GM18907 (cell line): Measurements from ENCODE around the gene HMGCL.
"Not testable (repeated sequence)": the region's sequence is repeated elsewhere in the genome, so short reads cannot be mapped to it uniquely, and the experiment has no call there.

Experiments
- ATAC-seq: cut with Tn5 transposase; IDR thresholded peaks from one replicate; pipeline ENCODE4 v1.9.1; 2021; ENCODE audit warnings: mild to moderate bottlenecking, moderate library complexity; ENCODE audit not compliant: unreplicated experiment

HMGCL gene

GRCh38 chr1:23799570-23800399 lies 25.4 kb downstream of the HMGCL start:
- ATAC-seq = peak; percentile 3

- no peak for ATAC-seq
Measured at GRCh38 chr1:23799255-23799569, 26.0 kb downstream of the HMGCL start.

GRCh38 chr1:23798662-23799142 lies 26.5 kb downstream of the HMGCL start:
- ATAC-seq = no peak

- no peak for ATAC-seq
Measured at GRCh38 chr1:23797478-23798448, 27.5 kb downstream of the HMGCL start.

DNA sequence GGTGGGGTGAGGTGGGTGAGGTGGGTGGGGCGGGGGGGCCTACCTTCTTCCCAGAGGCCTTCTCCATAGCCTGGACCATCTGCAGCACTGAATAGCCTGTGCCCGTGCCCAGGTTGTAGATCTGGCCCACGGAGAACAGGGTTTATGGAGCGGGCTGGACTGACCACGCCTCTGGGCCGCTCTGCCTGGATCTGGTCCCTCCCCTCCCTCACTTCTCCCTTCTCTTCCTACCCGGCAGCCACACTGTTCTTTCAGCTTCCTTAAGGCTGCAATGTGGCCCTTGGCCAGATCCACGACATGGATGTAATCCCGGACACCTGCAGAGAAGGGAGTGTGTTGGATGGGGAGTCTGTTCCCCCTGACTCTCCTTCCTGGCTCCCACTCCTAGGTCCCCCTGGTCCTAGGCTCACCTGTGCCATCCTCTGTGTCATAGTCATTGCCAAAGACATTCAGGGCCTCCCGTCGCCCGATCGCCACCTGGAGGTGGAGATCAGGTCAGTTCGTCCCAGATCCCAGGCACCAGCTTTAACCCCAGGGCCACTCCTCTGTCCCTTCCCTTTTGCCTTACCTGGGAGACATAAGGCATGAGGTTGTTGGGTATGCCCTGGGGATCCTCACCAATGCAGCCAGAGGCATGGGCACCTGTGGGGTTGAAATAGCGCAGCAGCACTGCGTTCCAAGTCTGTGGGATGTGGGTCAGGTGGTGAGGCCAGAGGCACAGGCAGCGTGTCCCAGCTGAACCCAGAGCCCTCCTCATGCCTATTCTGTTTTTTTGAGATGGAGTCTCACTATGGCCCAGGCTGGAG lies 28.6 kb downstream of the HMGCL start:
- no peak for ATAC-seq

GRCh38 chr1:23795676-23796465 lies 29.4 kb downstream of the HMGCL start:
- ATAC-seq = no peak

DNA sequence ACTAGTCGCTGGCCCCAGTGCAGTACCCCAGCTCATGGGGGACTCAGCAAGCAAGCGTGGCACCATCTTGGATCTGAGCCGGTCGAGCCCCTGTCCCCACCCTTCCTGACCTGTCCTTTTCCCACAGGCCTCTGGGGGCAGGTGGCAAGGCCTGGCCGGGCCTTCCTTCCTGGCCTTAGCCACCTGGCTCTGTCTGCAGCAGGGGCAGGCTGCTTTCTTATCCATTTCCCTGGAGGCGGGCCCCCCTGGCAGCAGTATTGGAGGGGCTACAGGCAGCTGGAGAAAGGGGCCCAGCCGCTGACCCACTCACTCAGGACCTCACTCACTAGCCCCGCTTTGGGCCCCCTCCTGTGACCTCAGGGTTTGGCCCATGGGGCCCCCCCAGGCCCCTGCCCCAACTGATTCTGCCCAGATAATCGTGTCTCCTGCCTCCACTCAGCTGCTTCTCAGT lies 30.5 kb downstream of the HMGCL start:
- ATAC-seq = not testable (repeated sequence)

GRCh38 chr1:23793861-23794731 lies 31.1 kb downstream of the HMGCL start:
- ATAC-seq = no peak

- ATAC-seq = no peak
Measured at GRCh38 chr1:23793018-23793781, 32.0 kb downstream of the HMGCL start.

- ATAC-seq = no peak
Measured at GRCh38 chr1:23792151-23792945, 32.9 kb downstream of the HMGCL start.

DNA sequence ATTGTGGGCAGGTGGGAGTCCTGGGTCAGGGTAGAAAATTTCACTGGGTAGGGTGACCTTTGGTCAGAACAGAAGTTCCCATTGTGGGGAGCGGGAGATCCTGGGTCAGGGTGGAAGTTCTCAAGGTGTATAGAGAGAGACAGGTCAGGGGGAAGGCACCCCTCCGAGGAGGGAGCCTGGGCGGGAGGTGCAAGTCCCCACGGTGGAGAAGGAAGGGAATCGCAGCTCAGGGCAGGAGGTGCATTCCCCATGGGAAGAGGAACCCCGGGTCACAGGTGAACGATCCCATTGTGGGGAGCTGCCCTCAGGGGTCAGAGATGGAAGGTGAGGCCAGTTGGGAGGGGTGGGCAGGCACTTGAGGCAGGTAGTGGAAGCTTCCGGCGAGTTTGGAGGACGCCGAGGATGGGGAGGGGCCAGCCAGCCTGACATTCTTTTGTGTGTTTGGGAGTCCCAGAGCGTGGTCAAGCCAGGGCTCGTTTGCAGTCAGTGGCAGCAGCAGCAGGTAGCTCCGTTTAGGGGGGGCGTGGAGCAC lies 33.6 kb downstream of the HMGCL start:
- peak; percentile 4 for ATAC-seq

GRCh38 chr1:23790696-23791515 lies 34.3 kb downstream of the HMGCL start, which contains the start of gene LYPLA2:
Gene LYPLA2, plus strand, starts transcription at chr1:23791145. Its CDS starts 1,538 bp downstream, at chr1:23792683.
- ATAC-seq = peak; percentile 66

DNA sequence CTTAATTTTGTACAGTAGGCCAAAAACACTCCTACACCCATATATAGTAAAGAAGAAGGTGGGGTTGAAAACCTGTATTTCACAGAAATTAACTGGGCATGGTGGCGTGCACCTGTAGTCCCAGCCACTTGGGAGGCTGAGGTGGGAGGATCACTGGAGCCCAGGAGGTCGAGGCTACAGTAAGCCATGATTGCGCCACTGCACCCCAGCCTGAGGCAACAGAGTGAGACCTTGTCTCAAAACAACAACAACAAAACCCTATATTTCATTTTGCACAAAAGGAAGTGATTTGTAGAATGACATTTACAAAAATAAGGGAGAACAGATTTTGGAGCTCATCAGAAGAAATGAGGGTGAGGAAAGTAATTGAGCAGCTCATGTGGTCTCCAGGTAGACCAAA lies 36.5 kb downstream of the HMGCL start:
- no peak for ATAC-seq

DNA sequence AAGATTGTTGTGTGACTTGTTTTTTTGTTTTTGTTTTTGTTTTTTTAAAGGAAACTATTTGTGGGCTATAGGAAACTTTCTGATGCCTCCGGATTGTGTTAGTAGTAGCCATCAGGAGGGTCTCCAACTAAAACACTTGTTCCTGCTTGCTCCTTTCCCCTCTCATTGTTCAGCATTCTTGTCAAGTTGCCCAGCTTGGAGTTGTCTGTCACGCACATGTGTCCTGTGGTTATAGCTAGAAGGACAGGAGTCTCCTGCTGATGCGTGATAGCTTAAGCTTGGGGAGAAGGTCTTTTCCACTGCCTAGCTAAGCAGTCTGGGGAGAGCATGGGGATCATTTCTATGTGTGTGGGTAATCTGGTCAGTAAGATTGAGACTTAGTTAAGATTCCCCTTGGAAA lies 37.5 kb downstream of the HMGCL start:
- ATAC-seq = no peak

DNA sequence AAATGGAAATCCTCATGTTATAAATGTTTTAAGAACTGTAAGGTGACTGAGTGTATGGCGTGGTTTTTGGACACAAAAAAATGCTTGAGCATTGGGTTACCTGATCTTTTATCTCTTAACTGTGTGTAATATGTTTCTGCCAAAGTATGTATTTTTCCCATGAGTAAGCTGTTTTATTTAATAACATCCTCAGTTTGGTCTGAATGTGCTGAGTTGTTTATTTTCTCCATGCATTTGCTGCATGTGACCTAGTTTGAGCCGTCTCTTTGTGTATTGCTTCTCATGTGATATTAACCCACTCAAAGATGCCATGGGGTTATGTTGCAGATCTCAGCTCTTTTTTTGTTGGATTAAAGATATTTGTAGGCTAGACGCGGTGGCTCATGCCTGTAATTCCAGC lies 40.4 kb downstream of the HMGCL start:
- ATAC-seq = no peak

DNA sequence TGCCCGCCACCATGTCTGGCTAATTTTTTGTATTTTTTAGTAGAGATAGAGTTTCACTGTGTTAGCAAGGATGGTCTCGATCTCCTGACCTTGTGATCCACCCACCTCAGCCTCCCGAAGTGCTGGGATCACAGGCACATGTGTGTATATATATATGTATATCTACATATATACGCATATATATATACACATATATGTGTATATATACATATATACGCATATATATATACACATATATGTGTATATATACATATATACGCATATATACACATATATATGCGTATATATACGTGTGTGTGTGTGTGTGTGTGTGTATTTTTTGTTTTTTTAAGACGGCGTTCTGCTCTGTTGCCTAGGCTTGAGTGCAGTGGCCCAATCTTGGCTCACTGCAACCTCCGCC lies 42.1 kb downstream of the HMGCL start:
- not testable (repeated sequence) for ATAC-seq
